ENCODE measurements around the gene IL17RE.

- TF ChIP-seq CTCF (IDR thresholded peaks at IDR 0.05) (no peak), POLR2A (IDR thresholded peaks at IDR 0.05) (no peak)
These were observed 38.1 kb downstream of the IL17RE start for GRCh38 chr3:9940746-9941145.
